Left lung (tissue), 14 donors: Measurements from ENCODE around the gene SLC15A4. TPM values are rescaled to one million over a fixed set of nuclear protein-coding genes. Genes with fewer than 3 reads are reported as not detected.

Source experiments
- ATAC-seq: fragments of 200-7000 bp; cut with Tn5 transposase; one replicate; pipeline ENCODE4 v1.9.1; 2020; ENCODE audit warnings: moderate library complexity
- DNase-seq, 4 donors: peaks; one replicate each; pipeline ENCODE4 v3.0.0-alpha.2; 2013 to 2020
- H3K27ac ChIP-seq, 2 donors: fragments of 200-600 bp; sonication (generic) in 1 of 2; one replicate each; pipeline versions ENCODE4 v1.5.0 to v1.8.0; 2020 to 2021
- H3K27me3 ChIP-seq, 2 donors: fragments of 200-600 bp; sonication (generic) in 1 of 2; one replicate each; pipeline versions ENCODE4 v1.5.0 to v1.8.0; 2020 to 2021
- H3K36me3 ChIP-seq, 2 donors: fragments of 200-600 bp; sonication (generic) in 1 of 2; one replicate each; pipeline versions ENCODE4 v1.5.0 to v1.8.0; 2020 to 2021
- H3K4me1 ChIP-seq, 2 donors: fragments of 200-600 bp; one replicate each; pipeline ENCODE4 v1.8.0; 2021
- H3K4me3 ChIP-seq, 2 donors: fragments of 200-600 bp; sonication (generic) in 1 of 2; one replicate each; pipeline versions ENCODE4 v1.5.0 to v1.8.0; 2020 to 2021; ENCODE audit warnings: mild to moderate bottlenecking in 1 of 2
- H3K9me3 ChIP-seq, 2 donors: fragments of 200-600 bp; sonication (generic) in 1 of 2; one replicate each; pipeline versions ENCODE4 v1.5.0 to v1.8.0; 2020 to 2021
- CTCF ChIP-seq, 2 donors: fragments of 200-600 bp; sonication (generic) in 1 of 2; IDR thresholded peaks; one replicate each; pipeline versions ENCODE4 v1.5.0 to v1.8.0; 2021; ENCODE audit warnings: antibody characterized with exemption in 2 of 2
- intact Hi-C, 2 donors: fragments of 100-400 bp; cut with DNase I; formaldehyde crosslinking; loops; one replicate each; pipeline versions ENCODE4 v1.11.2 to v1.14.2; 2022
- long read RNA-seq, 12 donors: library from polyadenylated mRNA in 2 of 12; unstranded in 2 of 12; transcript quantifications; one replicate each; pipeline ENCODE4 v2.0.0 and lab custom pipeline, GENCODE V29; 2019 to 2026
- polyA plus RNA-seq, 6 donors: library from polyadenylated mRNA; unstranded; fragments of 120-200 nt; gene quantifications; one replicate each; pipeline ENCODE4 v1.2.1, GENCODE V29; 2013; ENCODE audit not compliant: insufficient read length in 6 of 6
- total RNA-seq, 2 donors: library from RNA; stranded (reverse); fragmentation: NEBNext Ultra II Directional; extraction: Animal tissue kit (Norgen Biotek cat#: 25700); gene quantifications; one replicate each; pipeline ENCODE4 v1.2.1, GENCODE V29; 2021
- donor health status: DM: no; HTN: yes; CAD: no.
- donor health status: DM: no; HTN: no; CAD: no.

SLC15A4 gene
- total RNA-seq, result 10 to 100 TPM; 29.6 to 38.2 TPM
- 10 to 100 TPM; 26.5 to 30.8 (median 28.9) TPM for polyA plus RNA-seq
- long read RNA-seq, donor 1, transcript SLC15A4-201 (8 exons, 2,779 nt), result major isoform, 5 of 10 reads
- long read RNA-seq, donor 1, partial matches to known transcripts, result 0 of 10 reads
- long read RNA-seq, donor 1, other reads (novel, unspliced or antisense), result 0 of 10 reads
- long read RNA-seq, donor 2, partial matches to known transcripts, result 0 of 4 reads
- long read RNA-seq, donor 2, other reads (novel, unspliced or antisense), result 0 of 4 reads
- long read RNA-seq, donor 3, transcript SLC15A4-201 (8 exons, 2,779 nt), result major isoform, 5 of 6 reads
- long read RNA-seq, donor 3, partial matches to known transcripts, result 0 of 6 reads
- long read RNA-seq, donor 3, other reads (novel, unspliced or antisense), result 0 of 6 reads
- long read RNA-seq, donor 4, partial matches to known transcripts, result 2 of 2 reads
- long read RNA-seq, donor 4, other reads (novel, unspliced or antisense), result 0 of 2 reads
- long read RNA-seq, donor 5, transcript SLC15A4-201 (8 exons, 2,779 nt), result major isoform, 9 of 10 reads
- long read RNA-seq, donor 5, partial matches to known transcripts, result 0 of 10 reads
- long read RNA-seq, donor 5, other reads (novel, unspliced or antisense), result 0 of 10 reads
- long read RNA-seq, donor 6, transcript SLC15A4-201 (8 exons, 2,779 nt), result major isoform, 5 of 5 reads
- long read RNA-seq, donor 6, partial matches to known transcripts, result 0 of 5 reads
- long read RNA-seq, donor 6, other reads (novel, unspliced or antisense), result 0 of 5 reads
- long read RNA-seq, donor 7, partial matches to known transcripts, result 0 of 6 reads
- long read RNA-seq, donor 7, other reads (novel, unspliced or antisense), result 0 of 6 reads
- long read RNA-seq, donor 8, transcript SLC15A4-201 (8 exons, 2,779 nt), result major isoform, 5 of 7 reads
- long read RNA-seq, donor 8, partial matches to known transcripts, result 0 of 7 reads
- long read RNA-seq, donor 8, other reads (novel, unspliced or antisense), result 0 of 7 reads
- long read RNA-seq, donor 9, result 0 reads
- long read RNA-seq, donor 10, partial matches to known transcripts, result 0 of 2 reads
- long read RNA-seq, donor 10, other reads (novel, unspliced or antisense), result 1 of 2 reads
- long read RNA-seq, donor 11, transcript SLC15A4-201 (8 exons, 2,779 nt), result major isoform, 7 of 7 reads
- long read RNA-seq, donor 11, partial matches to known transcripts, result 0 of 7 reads
- long read RNA-seq, donor 11, other reads (novel, unspliced or antisense), result 0 of 7 reads
- long read RNA-seq, donor 12, partial matches to known transcripts, result 0 of 5 reads
- long read RNA-seq, donor 12, other reads (novel, unspliced or antisense), result 0 of 5 reads

- Histone ChIP-seq H3K4me3 (peak within 1 kb of the TSS; percentile 86 to 90), H3K27me3 (no peaks in the 10 kb centered on the region), H3K4me1 (peaks cover 14 to 51% of the 10 kb centered on the region in 2 donors), H3K36me3 (no peaks in the 10 kb centered on the region), H3K9me3 (no peaks in the 10 kb centered on the region), H3K27ac (peak within 1 kb of the TSS; percentile 84 to 92)
- TF ChIP-seq CTCF (IDR thresholded peaks at IDR 0.05), result no peak
- DNase-seq (peak; percentile 89 to 99 (median 97)), ATAC-seq (peak; percentile 98)
- intact Hi-C loops, result no loop called here
Observed at GRCh38 chr12:128823916-128824839, at the start of gene SLC15A4. Gene SLC15A4 (minus strand): TSS chr12:128823958. CDS start chr12:128823943, 15 bp downstream.

- Histone ChIP-seq H3K27ac (no peak overlapping the region), H3K27me3 (no peaks in the 10 kb centered on the region), H3K9me3 (peaks cover 0 to 24% of the 10 kb centered on the region in 2 donors), H3K4me3 (no peak overlapping the region), H3K4me1 (no peaks in the 10 kb centered on the region), H3K36me3 (peaks cover 0 to 14% of the 10 kb centered on the region in 2 donors)
- ATAC-seq (no peak), DNase-seq (no peak)
- no peak for TF ChIP-seq CTCF (IDR thresholded peaks at IDR 0.05)
- intact Hi-C loops, result no loop called here
Observed at GRCh38 chr12:128872303-128872702, 48.5 kb upstream of the SLC15A4 start.

DNA sequence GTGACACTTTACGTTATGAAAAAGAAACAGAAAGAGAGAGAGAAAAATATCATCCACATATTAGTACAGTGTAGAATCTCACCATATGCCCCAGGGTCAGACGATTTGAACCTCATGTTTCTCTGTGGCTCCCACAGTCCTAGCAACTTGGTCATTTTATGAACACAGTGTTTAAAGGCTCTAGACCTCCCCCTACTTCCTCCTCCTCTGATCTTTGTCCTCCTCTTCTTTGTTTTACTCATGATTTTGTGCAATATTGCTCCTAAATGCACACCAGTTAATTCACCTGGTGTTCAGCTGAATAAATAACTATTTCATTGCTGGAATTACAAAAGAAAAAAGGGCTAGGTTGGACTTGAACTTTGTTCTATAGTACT, 47.7 kb upstream of the SLC15A4 start:
- DNase-seq, result no peak
- TF ChIP-seq CTCF (IDR thresholded peaks at IDR 0.05), result no peak
- ATAC-seq, result no peak
- Histone ChIP-seq H3K36me3 (peaks cover 0 to 7% of the 10 kb centered on the region in 2 donors), H3K27ac (no peak overlapping the region), H3K27me3 (no peaks in the 10 kb centered on the region), H3K9me3 (peaks cover 0 to 16% of the 10 kb centered on the region in 2 donors), H3K4me1 (no peaks in the 10 kb centered on the region), H3K4me3 (no peak overlapping the region)
- intact Hi-C loops, result no loop called here

GRCh38 chr12:128867466-128867865, 43.7 kb upstream of the SLC15A4 start:
- no peak for DNase-seq

More at GRCh38 chr12:128867466-128867865, 43.7 kb upstream of the SLC15A4 start:
- intact Hi-C loops, result no loop called here
- no peaks in the 10 kb centered on the region for H3K9me3 ChIP-seq
- H3K4me3 ChIP-seq, result no peak overlapping the region
- no peaks in the 10 kb centered on the region for H3K27me3 ChIP-seq
- no peak for TF ChIP-seq CTCF (IDR thresholded peaks at IDR 0.05)
- H3K36me3 ChIP-seq, result no peaks in the 10 kb centered on the region
- no peak for ATAC-seq
- H3K27ac ChIP-seq, result no peak overlapping the region
- H3K4me1 ChIP-seq, result no peaks in the 10 kb centered on the region
